PFSK-1 (cell line): ENCODE measurements around the gene EPB41L4B.

Experiments used
- POLR2AphosphoS5 ChIP-seq: IDR thresholded peaks from 2 replicates; pipeline ENCODE4 v1.6.1; 2012; ENCODE audit warnings: low read depth, mild to moderate bottlenecking, control low read depth, low read length, moderate library complexity
- REST ChIP-seq, 2 experiments: IDR thresholded peaks; 2 replicates each; pipeline versions ENCODE4 v1.6.1 to v1.8.0; 2011 to 2012; ENCODE audit warnings: low read depth in 2 of 2, low read length in 2 of 2, control low read depth in 1 of 2, inconsistent platforms in 1 of 2, mild to moderate bottlenecking in 1 of 2, moderate library complexity in 1 of 2; ENCODE audit not compliant: insufficient read depth in 1 of 2
- TAF1 ChIP-seq: IDR thresholded peaks from 2 replicates; pipeline ENCODE4 v1.6.1; 2012; ENCODE audit warnings: low read length, control low read depth, borderline replicate concordance; ENCODE audit not compliant: insufficient read depth

- TF ChIP-seq POLR2AphosphoS5 (no peak), TAF1 (no peak), REST (IDR thresholded peaks at IDR 0.05; ENCODE audit: insufficient read depth in 1 of 2, low read depth in 2 of 2, low read length in 2 of 2) (no peak)
Measured at GRCh38 chr9:109251776-109252106, 69.1 kb downstream of the EPB41L4B start.
